Stomach (tissue), 9 donors: ENCODE data around the gene CERS2. TPM values are rescaled to one million over a fixed set of nuclear protein-coding genes. Genes with fewer than 3 reads are reported as not detected.

Source experiments
- DNase-seq, 2 donors: peaks; one replicate each; pipeline versions ENCODE4 v3.0.0 to v3.0.0-alpha.2; 2013 to 2019
- H3K27ac ChIP-seq, 5 donors: fragments of 200-600 bp in 4 of 5; sonication (generic) in 4 of 5; one replicate each; pipeline ENCODE4 v1.5.1; 2013 to 2019; ENCODE audit warnings: mild to moderate bottlenecking in 1 of 5, moderate library complexity in 1 of 5
- H3K27me3 ChIP-seq, 3 donors: fragments of 200-600 bp; sonication (generic); one replicate each; pipeline ENCODE4 v1.5.1; 2017 to 2019; ENCODE audit warnings: mixed run types in 1 of 3
- H3K36me3 ChIP-seq, 4 donors: fragments of 200-600 bp; sonication (generic); 1 replicate in 3 of 4; 2 replicates in 1 of 4; pipeline ENCODE4 v1.5.1; 2016 to 2019
- H3K4me1 ChIP-seq, 4 donors: fragments of 200-600 bp; sonication (generic); one replicate each; pipeline ENCODE4 v1.5.1; 2016 to 2019
- H3K4me3 ChIP-seq, 4 donors: fragments of 200-600 bp; sonication (generic) in 3 of 4; one replicate each; pipeline ENCODE4 v1.5.1; 2016 to 2019; ENCODE audit warnings: mild to moderate bottlenecking in 1 of 4
- H3K9me3 ChIP-seq, 4 donors: fragments of 200-600 bp; sonication (generic); one replicate each; pipeline ENCODE4 v1.5.1; 2016 to 2019
- EP300 ChIP-seq: sonication (generic); formaldehyde crosslinking; IDR thresholded peaks from one replicate; pipeline ENCODE4 v1.6.1; 2017; ENCODE audit warnings: antibody characterized with exemption
- POLR2A ChIP-seq, 4 donors: fragments of 450-650 bp; IDR thresholded peaks; one replicate each; pipeline ENCODE4 v1.6.1; 2016; ENCODE audit warnings: antibody characterized with exemption in 4 of 4, control low read depth in 2 of 4, mild to moderate bottlenecking in 1 of 4, moderate library complexity in 1 of 4
- POLR2AphosphoS5 ChIP-seq, 3 donors: sonication (generic); formaldehyde crosslinking; IDR thresholded peaks; one replicate each; pipeline ENCODE4 v1.6.1; 2016; ENCODE audit warnings: antibody characterized with exemption in 3 of 3
- WGBS, 5 donors: extraction: QIAGEN DNeasy Blood & Tissue Kit in 3 of 5; methylation state at CpG; one replicate each; pipeline versions ENCODE4 v1.1.5 to v1.1.7; 2013 to 2018; 5-methylcytosine and 5-hydroxymethylcytosine counted together
- intact Hi-C: fragments of 100-400 bp; cut with DNase I; formaldehyde crosslinking; loops from one replicate; pipeline ENCODE4 v1.15.1; 2023; ENCODE audit warnings: low total_unique reads
- polyA plus RNA-seq, 3 donors: library from polyadenylated mRNA; stranded (reverse); fragments of 200-250 nt; gene quantifications; one replicate each; pipeline ENCODE4 v1.2.3, GENCODE V29; 2013
- total RNA-seq, 5 donors: library from RNA; depleted of rRNA; stranded (reverse); fragments of >200 nt; gene quantifications; one replicate each; pipeline versions ENCODE4 v1.1.0 to v1.2.3, GENCODE V29; 2014 to 2016
- TF ChIP-seq, protein P1 (sequence below), 7 experiments: fragments of 450-650 bp in 4 of 7; fragments of 200-600 bp in 3 of 7; sonication (generic) in 3 of 7; IDR thresholded peaks; one replicate each; pipeline ENCODE4 v1.5.1; 2016 to 2019; ENCODE audit warnings: antibody characterized with exemption in 7 of 7, control low read depth in 2 of 7, mild to moderate bottlenecking in 1 of 7
- donor health status: healthy with polysubstance abuse.
- donor health status: Bipolar disorder and iron deficiency.
- donor health status: healthy.

Gene CERS2
- total and polyA plus RNA-seq, 8 donors: 24.9 to 125 (median 106) TPM

DNA sequence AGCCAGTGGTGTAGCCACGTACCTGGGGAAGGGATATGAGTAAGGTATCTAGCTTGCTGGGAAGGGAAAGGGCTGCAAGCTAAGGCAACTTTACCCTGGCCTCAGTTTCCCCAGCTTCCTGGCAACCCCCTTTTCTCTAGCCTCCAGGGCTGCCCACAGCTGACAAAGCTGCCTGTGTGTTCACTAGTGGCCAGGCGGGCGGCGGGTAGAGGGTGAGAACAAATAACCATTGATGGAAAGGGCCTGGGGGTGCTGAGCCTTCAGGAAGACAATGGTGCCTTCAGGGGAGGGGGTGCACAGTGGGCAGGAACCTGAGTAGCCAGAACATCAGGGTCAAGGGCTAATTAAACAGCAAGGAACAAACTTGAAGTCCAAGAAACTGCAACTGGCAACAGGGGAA lies 6.1 kb downstream of the CERS2 start:
- DNase-seq: no peak
- peak overlapping the region in 1 of 5 donors; percentile 32 for H3K27ac ChIP-seq
- no peak overlapping the region for H3K4me3 ChIP-seq
- intact Hi-C loops: no loop called here
- H3K9me3 ChIP-seq: no peaks in the 10 kb centered on the region
- TF ChIP-seq EP300 (no peak), POLR2AphosphoS5 (IDR thresholded peaks at IDR 0.05) (no peak), POLR2A (IDR thresholded peaks at IDR 0.05) (no peak)
- TF ChIP-seq, protein P1, sequence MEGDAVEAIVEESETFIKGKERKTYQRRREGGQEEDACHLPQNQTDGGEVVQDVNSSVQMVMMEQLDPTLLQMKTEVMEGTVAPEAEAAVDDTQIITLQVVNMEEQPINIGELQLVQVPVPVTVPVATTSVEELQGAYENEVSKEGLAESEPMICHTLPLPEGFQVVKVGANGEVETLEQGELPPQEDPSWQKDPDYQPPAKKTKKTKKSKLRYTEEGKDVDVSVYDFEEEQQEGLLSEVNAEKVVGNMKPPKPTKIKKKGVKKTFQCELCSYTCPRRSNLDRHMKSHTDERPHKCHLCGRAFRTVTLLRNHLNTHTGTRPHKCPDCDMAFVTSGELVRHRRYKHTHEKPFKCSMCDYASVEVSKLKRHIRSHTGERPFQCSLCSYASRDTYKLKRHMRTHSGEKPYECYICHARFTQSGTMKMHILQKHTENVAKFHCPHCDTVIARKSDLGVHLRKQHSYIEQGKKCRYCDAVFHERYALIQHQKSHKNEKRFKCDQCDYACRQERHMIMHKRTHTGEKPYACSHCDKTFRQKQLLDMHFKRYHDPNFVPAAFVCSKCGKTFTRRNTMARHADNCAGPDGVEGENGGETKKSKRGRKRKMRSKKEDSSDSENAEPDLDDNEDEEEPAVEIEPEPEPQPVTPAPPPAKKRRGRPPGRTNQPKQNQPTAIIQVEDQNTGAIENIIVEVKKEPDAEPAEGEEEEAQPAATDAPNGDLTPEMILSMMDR (IDR thresholded peaks at IDR 0.05): no peak
- no peaks in the 10 kb centered on the region for H3K27me3 ChIP-seq
- H3K4me1 ChIP-seq: peaks cover 41 to 57% (median 50%) of the 10 kb centered on the region in 4 donors
- 78 to 91% (median 89%) methylated on average over 4 of the region's 4 CpGs for WGBS, 5 donors
- H3K36me3 ChIP-seq: peaks cover 54 to 58% (median 56%) of the 10 kb centered on the region in 4 donors

GRCh38 chr1:150967936-150968335 lies 6.7 kb downstream of the CERS2 start:
- no peaks in the 10 kb centered on the region for H3K9me3 ChIP-seq
- TF ChIP-seq POLR2AphosphoS5 (IDR thresholded peaks at IDR 0.05) (no peak), POLR2A (IDR thresholded peaks at IDR 0.05) (no peak), EP300 (no peak)
- TF ChIP-seq, protein P1 (IDR thresholded peaks at IDR 0.05): no peak
- WGBS, 5 donors: 95 to 98% (median 97%) methylated on average over 13 of the region's 13 CpGs
- no peak overlapping the region for H3K4me3 ChIP-seq
- no peak for DNase-seq
- H3K27ac ChIP-seq: peak overlapping the region in 1 of 5 donors; percentile 32
- peaks cover 59 to 63% (median 61%) of the 10 kb centered on the region in 4 donors for H3K36me3 ChIP-seq
- intact Hi-C loops: no loop called here
- no peaks in the 10 kb centered on the region for H3K27me3 ChIP-seq
- H3K4me1 ChIP-seq: peaks cover 36 to 52% (median 45%) of the 10 kb centered on the region in 4 donors

- no peaks in the 10 kb centered on the region for H3K9me3 ChIP-seq
- H3K36me3 ChIP-seq: peaks cover 72 to 83% (median 80%) of the 10 kb centered on the region in 4 donors
- intact Hi-C loops: no loop called here
- H3K4me1 ChIP-seq: peaks cover 16 to 34% (median 28%) of the 10 kb centered on the region in 4 donors
- 64 to 83% (median 76%) methylated on average over 6 of the region's 6 CpGs for WGBS, 5 donors
- no peak overlapping the region for H3K27ac ChIP-seq
- H3K27me3 ChIP-seq: no peaks in the 10 kb centered on the region
- TF ChIP-seq, protein P1 (IDR thresholded peaks at IDR 0.05): no peak
- TF ChIP-seq EP300 (no peak), POLR2AphosphoS5 (IDR thresholded peaks at IDR 0.05) (no peak), POLR2A (IDR thresholded peaks at IDR 0.05) (no peak)
- no peak for DNase-seq
- no peak overlapping the region for H3K4me3 ChIP-seq
Observed at GRCh38 chr1:150966011-150966410, 8.6 kb downstream of the CERS2 start.

DNA sequence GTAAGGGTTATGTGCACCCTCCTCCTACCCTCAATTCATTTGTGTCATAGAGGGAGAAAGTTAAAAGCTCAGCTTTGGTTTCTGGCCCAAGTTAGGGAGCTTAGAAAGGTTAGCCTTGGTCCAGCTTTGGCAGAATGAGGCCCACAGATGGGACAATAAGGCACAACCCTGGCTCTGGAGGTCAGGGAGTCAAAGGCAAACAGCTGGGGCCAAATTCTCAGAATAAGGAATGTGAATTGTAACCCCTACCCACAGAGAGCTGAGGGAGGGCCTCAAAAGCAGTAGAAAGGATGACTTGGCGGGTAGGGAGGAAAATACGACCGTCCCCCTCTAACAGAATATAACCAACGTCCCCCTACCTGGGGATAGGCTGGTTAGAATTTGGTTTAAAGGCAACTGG lies 9.0 kb downstream of the CERS2 start:
- DNase-seq: no peak
- 79 to 96% (median 91%) methylated on average over 4 of the region's 4 CpGs for WGBS, 5 donors
- Histone ChIP-seq H3K27ac (no peak overlapping the region), H3K4me3 (no peak overlapping the region), H3K9me3 (no peaks in the 10 kb centered on the region), H3K4me1 (peaks cover 12 to 30% (median 23%) of the 10 kb centered on the region in 4 donors), H3K27me3 (no peaks in the 10 kb centered on the region), H3K36me3 (peaks cover 74 to 87% (median 84%) of the 10 kb centered on the region in 4 donors)
- TF ChIP-seq POLR2AphosphoS5 (IDR thresholded peaks at IDR 0.05) (no peak), EP300 (no peak), POLR2A (IDR thresholded peaks at IDR 0.05) (no peak)
- TF ChIP-seq, protein P1 (IDR thresholded peaks at IDR 0.05): no peak
- intact Hi-C loops: no loop called here
